Panc1 (cell line): ENCODE data around the gene FAM222B.

Experiments
- SIN3A ChIP-seq: IDR thresholded peaks from 2 replicates; pipeline ENCODE4 v1.6.1; 2012; ENCODE audit warnings: low read depth, mild to moderate bottlenecking, low read length, moderate library complexity, borderline replicate concordance; ENCODE audit not compliant: insufficient read depth
- TF ChIP-seq, protein P1 (sequence below), 2 experiments: IDR thresholded peaks; 2 replicates each; pipeline ENCODE4 v1.6.1; 2011 to 2012; ENCODE audit warnings: low read depth in 2 of 2, control low read depth in 1 of 2, low read length in 1 of 2, mild to moderate bottlenecking in 1 of 2, moderate library complexity in 1 of 2; ENCODE audit not compliant: insufficient read depth in 1 of 2

DNA sequence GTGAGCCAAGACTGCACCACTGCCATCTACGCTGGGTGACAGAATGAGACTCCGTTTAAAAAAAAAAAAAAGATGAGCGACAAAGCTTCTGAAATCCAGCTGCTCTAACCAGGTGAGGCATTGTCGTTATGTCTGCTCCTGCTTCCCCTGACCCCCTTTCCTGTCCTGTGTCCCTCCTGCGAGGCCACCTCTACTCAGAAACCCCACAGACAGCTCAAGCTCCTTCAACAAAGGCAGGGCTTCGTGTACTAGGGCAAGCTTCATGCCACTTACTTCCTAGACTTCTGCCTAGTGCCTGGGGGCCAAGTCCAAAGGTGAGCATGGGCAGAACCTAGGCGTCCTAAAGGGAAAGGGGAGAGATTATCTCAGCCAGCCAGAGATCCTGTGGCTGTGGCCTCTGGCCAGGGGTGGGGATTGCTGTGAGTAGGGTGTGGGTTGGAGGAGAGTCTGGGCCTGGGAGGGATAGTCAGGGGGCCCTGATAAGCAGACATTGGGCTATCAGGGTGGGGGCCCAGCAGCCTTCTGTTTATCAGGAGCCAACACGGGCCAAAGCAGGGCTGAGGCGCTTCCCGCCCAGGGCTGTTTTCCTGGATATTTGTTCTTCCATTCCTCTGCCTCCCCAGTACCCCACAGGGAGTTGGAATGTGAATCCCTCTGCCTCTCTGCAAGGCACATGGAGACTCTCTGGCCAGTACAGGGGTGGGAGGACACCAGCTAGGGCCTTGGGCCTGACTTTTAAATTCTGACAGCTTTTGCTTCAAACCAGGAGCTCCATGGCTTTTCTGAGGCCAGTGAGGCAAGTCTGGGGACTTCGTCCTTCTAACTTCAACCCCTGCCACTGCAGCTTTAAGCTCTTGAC lies 22.6 kb upstream of the FAM222B start:
- TF ChIP-seq SIN3A, result no peak
- TF ChIP-seq, protein P1, sequence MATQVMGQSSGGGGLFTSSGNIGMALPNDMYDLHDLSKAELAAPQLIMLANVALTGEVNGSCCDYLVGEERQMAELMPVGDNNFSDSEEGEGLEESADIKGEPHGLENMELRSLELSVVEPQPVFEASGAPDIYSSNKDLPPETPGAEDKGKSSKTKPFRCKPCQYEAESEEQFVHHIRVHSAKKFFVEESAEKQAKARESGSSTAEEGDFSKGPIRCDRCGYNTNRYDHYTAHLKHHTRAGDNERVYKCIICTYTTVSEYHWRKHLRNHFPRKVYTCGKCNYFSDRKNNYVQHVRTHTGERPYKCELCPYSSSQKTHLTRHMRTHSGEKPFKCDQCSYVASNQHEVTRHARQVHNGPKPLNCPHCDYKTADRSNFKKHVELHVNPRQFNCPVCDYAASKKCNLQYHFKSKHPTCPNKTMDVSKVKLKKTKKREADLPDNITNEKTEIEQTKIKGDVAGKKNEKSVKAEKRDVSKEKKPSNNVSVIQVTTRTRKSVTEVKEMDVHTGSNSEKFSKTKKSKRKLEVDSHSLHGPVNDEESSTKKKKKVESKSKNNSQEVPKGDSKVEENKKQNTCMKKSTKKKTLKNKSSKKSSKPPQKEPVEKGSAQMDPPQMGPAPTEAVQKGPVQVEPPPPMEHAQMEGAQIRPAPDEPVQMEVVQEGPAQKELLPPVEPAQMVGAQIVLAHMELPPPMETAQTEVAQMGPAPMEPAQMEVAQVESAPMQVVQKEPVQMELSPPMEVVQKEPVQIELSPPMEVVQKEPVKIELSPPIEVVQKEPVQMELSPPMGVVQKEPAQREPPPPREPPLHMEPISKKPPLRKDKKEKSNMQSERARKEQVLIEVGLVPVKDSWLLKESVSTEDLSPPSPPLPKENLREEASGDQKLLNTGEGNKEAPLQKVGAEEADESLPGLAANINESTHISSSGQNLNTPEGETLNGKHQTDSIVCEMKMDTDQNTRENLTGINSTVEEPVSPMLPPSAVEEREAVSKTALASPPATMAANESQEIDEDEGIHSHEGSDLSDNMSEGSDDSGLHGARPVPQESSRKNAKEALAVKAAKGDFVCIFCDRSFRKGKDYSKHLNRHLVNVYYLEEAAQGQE (IDR thresholded peaks at IDR 0.05; ENCODE audit: insufficient read depth in 1 of 2, low read depth in 2 of 2, low read length in 1 of 2), result no peak
